Suprapubic skin (tissue), 4 donors: Measurements from ENCODE around the gene ANKS1A. TPM values are rescaled to one million over a fixed set of nuclear protein-coding genes. Genes with fewer than 3 reads are reported as not detected.

Source experiments
- DNase-seq, 2 donors: peaks; one replicate each; pipeline ENCODE4 v3.0.0-alpha.2; 2019; ENCODE audit warnings: low spot score in 2 of 2
- H3K27ac ChIP-seq: fragments of 200-600 bp; sonication (generic); one replicate; pipeline ENCODE4 v1.5.1; 2019
- H3K27me3 ChIP-seq: fragments of 200-600 bp; sonication (generic); one replicate; pipeline ENCODE4 v1.5.1; 2019
- H3K36me3 ChIP-seq: fragments of 200-600 bp; sonication (generic); one replicate; pipeline ENCODE4 v1.5.1; 2019
- H3K4me1 ChIP-seq: fragments of 200-600 bp; sonication (generic); one replicate; pipeline ENCODE4 v1.5.1; 2019
- H3K4me3 ChIP-seq: fragments of 200-600 bp; sonication (generic); one replicate; pipeline ENCODE4 v1.5.1; 2019; ENCODE audit warnings: mild to moderate bottlenecking
- H3K9me3 ChIP-seq: fragments of 200-600 bp; sonication (generic); one replicate; pipeline ENCODE4 v1.5.1; 2019
- CTCF ChIP-seq, 2 donors: fragments of 200-600 bp in 1 of 2; fragments of 450-650 bp in 1 of 2; sonication (generic) in 1 of 2; IDR thresholded peaks; one replicate each; pipeline ENCODE4 v1.5.1; 2016 to 2019; ENCODE audit warnings: antibody characterized with exemption in 2 of 2, mild to moderate bottlenecking in 1 of 2, moderate library complexity in 1 of 2
- EP300 ChIP-seq: sonication (generic); formaldehyde crosslinking; IDR thresholded peaks from one replicate; pipeline ENCODE4 v1.6.1; 2017; ENCODE audit warnings: antibody characterized with exemption
- POLR2A ChIP-seq, 2 donors: fragments of 450-650 bp; IDR thresholded peaks; one replicate each; pipeline ENCODE4 v1.6.1; 2017; ENCODE audit warnings: antibody characterized with exemption in 2 of 2, mild to moderate bottlenecking in 2 of 2, moderate library complexity in 2 of 2
- POLR2AphosphoS5 ChIP-seq, 3 donors: sonication (generic); formaldehyde crosslinking; IDR thresholded peaks; one replicate each; pipeline ENCODE4 v1.6.1; 2017; ENCODE audit warnings: antibody characterized with exemption in 3 of 3
- WGBS: methylation state at CpG from one replicate; pipeline ENCODE4 v1.1.5; 2018; 5-methylcytosine and 5-hydroxymethylcytosine counted together
- total RNA-seq, 4 donors: library from RNA; depleted of rRNA; stranded (reverse); fragments of >200 nt; gene quantifications; one replicate each; pipeline ENCODE4 v1.1.0, GENCODE V29; 2016

The ANKS1A gene
- total RNA-seq, 4 donors from 2014 or later = 24.7 to 34.6 (median 30.5) TPM

- DNase-seq = no peak
- TF ChIP-seq EP300 (no peak), POLR2AphosphoS5 (IDR thresholded peaks at IDR 0.05) (no peak), POLR2A (IDR thresholded peaks at IDR 0.05) (no peak), CTCF (IDR thresholded peaks at IDR 0.05) (no peak)
- H3K4me3 ChIP-seq = no peak overlapping the region
- H3K9me3 ChIP-seq = no peaks in the 10 kb centered on the region
- 94% methylated on average over 6 of the region's 6 CpGs for WGBS
- no peak overlapping the region for H3K27ac ChIP-seq
- no peaks in the 10 kb centered on the region for H3K36me3 ChIP-seq
- no peaks in the 10 kb centered on the region for H3K4me1 ChIP-seq
- H3K27me3 ChIP-seq = no peaks in the 10 kb centered on the region
Observed at GRCh38 chr6:34917626-34918285, 28.7 kb downstream of the ANKS1A start.

GRCh38 chr6:34919651-34920050, 30.6 kb downstream of the ANKS1A start:
- H3K9me3 ChIP-seq = no peaks in the 10 kb centered on the region
- no peak for DNase-seq
- no peaks in the 10 kb centered on the region for H3K27me3 ChIP-seq
- no peaks in the 10 kb centered on the region for H3K36me3 ChIP-seq
- H3K4me3 ChIP-seq = no peak overlapping the region
- WGBS = 87% methylated on average over 1 of the region's 1 CpG
- TF ChIP-seq EP300 (no peak), POLR2AphosphoS5 (IDR thresholded peaks at IDR 0.05) (no peak), CTCF (IDR thresholded peaks at IDR 0.05) (no peak)
- H3K4me1 ChIP-seq = no peaks in the 10 kb centered on the region
- H3K27ac ChIP-seq = no peak overlapping the region

GRCh38 chr6:34920097-34920496, 31.0 kb downstream of the ANKS1A start:
- Histone ChIP-seq H3K4me3 (no peak overlapping the region), H3K36me3 (no peaks in the 10 kb centered on the region), H3K27ac (no peak overlapping the region), H3K9me3 (no peaks in the 10 kb centered on the region), H3K27me3 (no peaks in the 10 kb centered on the region), H3K4me1 (no peaks in the 10 kb centered on the region)
- 85% methylated on average over 4 of the region's 4 CpGs for WGBS
- TF ChIP-seq EP300 = no peak
- no peak for TF ChIP-seq POLR2AphosphoS5 (IDR thresholded peaks at IDR 0.05)
- no peak for TF ChIP-seq POLR2A (IDR thresholded peaks at IDR 0.05)
- TF ChIP-seq CTCF (IDR thresholded peaks at IDR 0.05) = no peak
- no peak for DNase-seq

GRCh38 chr6:34922177-34922663, 33.2 kb downstream of the ANKS1A start:
- 71% methylated on average over 3 of the region's 3 CpGs for WGBS
- Histone ChIP-seq H3K27me3 (no peaks in the 10 kb centered on the region), H3K4me3 (no peak overlapping the region), H3K4me1 (no peaks in the 10 kb centered on the region), H3K9me3 (no peaks in the 10 kb centered on the region), H3K27ac (no peak overlapping the region), H3K36me3 (no peaks in the 10 kb centered on the region)
- no peak for DNase-seq
- TF ChIP-seq POLR2A (IDR thresholded peaks at IDR 0.05) (no peak), EP300 (no peak), POLR2AphosphoS5 (IDR thresholded peaks at IDR 0.05) (no peak), CTCF (IDR thresholded peaks at IDR 0.05) (no peak)

GRCh38 chr6:34924831-34925625, 36.0 kb downstream of the ANKS1A start:
- no peaks in the 10 kb centered on the region for H3K36me3 ChIP-seq
- H3K27me3 ChIP-seq = no peaks in the 10 kb centered on the region
- no peak for DNase-seq
- no peak overlapping the region for H3K27ac ChIP-seq
- WGBS = 95% methylated on average over 9 of the region's 9 CpGs
- TF ChIP-seq POLR2A (IDR thresholded peaks at IDR 0.05) = no peak
- TF ChIP-seq EP300 = no peak
- no peak for TF ChIP-seq POLR2AphosphoS5 (IDR thresholded peaks at IDR 0.05)
- no peak for TF ChIP-seq CTCF (IDR thresholded peaks at IDR 0.05)
- H3K9me3 ChIP-seq = no peaks in the 10 kb centered on the region
- no peaks in the 10 kb centered on the region for H3K4me1 ChIP-seq
- H3K4me3 ChIP-seq = no peak overlapping the region
